Uterus (tissue), 4 donors: ENCODE measurements around the gene GNB5. TPM values are rescaled to one million over a fixed set of nuclear protein-coding genes. Genes with fewer than 3 reads are reported as not detected.

Experiments
- DNase-seq, 2 donors: peaks; one replicate each; pipeline ENCODE4 v3.0.0-alpha.2; 2019 to 2020
- H3K27ac ChIP-seq, 2 donors: fragments of 200-600 bp; sonication (generic); 1 replicate in 1 of 2; 2 replicates in 1 of 2; pipeline ENCODE4 v1.5.1; 2016 to 2018
- H3K27me3 ChIP-seq, 2 donors: fragments of 200-600 bp; sonication (generic); one replicate each; pipeline ENCODE4 v1.5.1; 2018 to 2019; ENCODE audit warnings: control low read depth in 1 of 2
- H3K36me3 ChIP-seq, 2 donors: fragments of 200-600 bp; sonication (generic); one replicate each; pipeline ENCODE4 v1.5.1; 2019; ENCODE audit warnings: control low read depth in 1 of 2
- H3K4me1 ChIP-seq, 2 donors: fragments of 200-600 bp; sonication (generic); one replicate each; pipeline ENCODE4 v1.5.1; 2018 to 2019; ENCODE audit warnings: control low read depth in 1 of 2
- H3K4me3 ChIP-seq, 2 donors: fragments of 200-600 bp; sonication (generic); 1 replicate in 1 of 2; 2 replicates in 1 of 2; pipeline ENCODE4 v1.5.1; 2018 to 2019; ENCODE audit warnings: mild to moderate bottlenecking in 1 of 2
- H3K9me3 ChIP-seq, 2 donors: fragments of 200-600 bp; sonication (generic); one replicate each; pipeline ENCODE4 v1.5.1; 2019; ENCODE audit warnings: control low read depth in 1 of 2
- POLR2A ChIP-seq, 2 donors: fragments of 450-650 bp; IDR thresholded peaks; one replicate each; pipeline ENCODE4 v1.6.1; 2016; ENCODE audit warnings: antibody characterized with exemption in 2 of 2, mild to moderate bottlenecking in 1 of 2, moderate library complexity in 1 of 2
- intact Hi-C: fragments of 100-400 bp; cut with DNase I; formaldehyde crosslinking; loops from one replicate; pipeline ENCODE4 v1.15.1; 2023; ENCODE audit warnings: low total_unique reads
- total RNA-seq, 4 donors: library from RNA; depleted of rRNA in 3 of 4; stranded (reverse); fragments of >200 nt in 3 of 4; gene quantifications; one replicate each; pipeline versions ENCODE4 v1.1.0 to v1.2.4, GENCODE V29; 2014 to 2023
- TF ChIP-seq, protein P1 (sequence below), 4 experiments: fragments of 200-600 bp in 2 of 4; fragments of 450-650 bp in 2 of 4; sonication (generic) in 2 of 4; IDR thresholded peaks; one replicate each; pipeline ENCODE4 v1.5.1; 2016 to 2019; ENCODE audit warnings: antibody characterized with exemption in 4 of 4, mild to moderate bottlenecking in 2 of 4, moderate library complexity in 1 of 4
- donor health status: DM: yes; HTN: yes; CAD: no.

Gene GNB5
- total RNA-seq, 4 donors from 2014 or later: 28.4 to 73.8 (median 48.8) TPM

DNA sequence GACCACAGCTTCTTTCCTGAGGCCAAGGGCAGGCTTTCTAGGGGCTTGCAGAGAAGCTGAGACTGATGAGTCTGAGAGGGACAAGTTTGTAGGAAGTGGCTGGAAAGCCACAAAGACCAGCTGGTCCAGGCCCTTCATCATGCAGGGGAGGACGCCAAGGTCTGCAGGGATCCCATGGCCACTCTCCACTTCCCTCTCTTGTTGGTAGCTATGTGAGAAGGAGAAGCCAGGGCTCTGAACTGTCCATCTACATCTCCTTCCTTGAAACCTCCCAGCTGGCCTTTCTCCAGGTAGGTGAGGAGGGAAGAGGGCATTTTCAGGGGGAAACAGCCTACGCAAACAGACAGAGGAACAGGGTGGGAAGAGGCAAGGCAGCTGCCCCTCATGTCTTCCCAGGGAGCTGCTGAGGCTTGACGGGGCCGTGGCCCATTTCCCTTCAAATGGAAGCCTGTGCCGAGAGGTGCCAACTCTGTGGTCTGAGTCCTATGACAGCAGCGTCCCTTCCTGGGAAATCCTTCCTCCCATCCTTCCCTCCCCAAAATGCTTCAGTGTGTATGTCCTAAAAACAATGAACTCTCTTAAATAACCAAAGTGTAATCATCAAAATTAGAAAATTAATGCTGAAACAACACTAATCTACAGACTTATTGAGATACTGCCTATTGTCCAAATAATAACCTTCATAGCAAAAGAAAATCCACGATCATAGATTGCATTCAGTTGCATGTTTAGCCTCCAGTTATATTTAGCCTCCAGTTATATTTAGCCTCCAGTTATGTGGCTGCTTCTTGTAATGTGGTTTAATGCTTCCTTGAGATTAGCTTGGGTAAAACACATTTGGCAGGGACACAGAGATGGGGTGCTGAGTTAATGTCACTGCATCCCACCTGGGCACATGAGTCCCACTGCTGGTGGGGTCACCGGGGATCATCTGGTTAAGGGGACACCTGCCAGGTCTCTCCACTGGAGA, 36.0 kb downstream of the GNB5 start:
- TF ChIP-seq POLR2A (IDR thresholded peaks at IDR 0.05): no peak
- TF ChIP-seq, protein P1, sequence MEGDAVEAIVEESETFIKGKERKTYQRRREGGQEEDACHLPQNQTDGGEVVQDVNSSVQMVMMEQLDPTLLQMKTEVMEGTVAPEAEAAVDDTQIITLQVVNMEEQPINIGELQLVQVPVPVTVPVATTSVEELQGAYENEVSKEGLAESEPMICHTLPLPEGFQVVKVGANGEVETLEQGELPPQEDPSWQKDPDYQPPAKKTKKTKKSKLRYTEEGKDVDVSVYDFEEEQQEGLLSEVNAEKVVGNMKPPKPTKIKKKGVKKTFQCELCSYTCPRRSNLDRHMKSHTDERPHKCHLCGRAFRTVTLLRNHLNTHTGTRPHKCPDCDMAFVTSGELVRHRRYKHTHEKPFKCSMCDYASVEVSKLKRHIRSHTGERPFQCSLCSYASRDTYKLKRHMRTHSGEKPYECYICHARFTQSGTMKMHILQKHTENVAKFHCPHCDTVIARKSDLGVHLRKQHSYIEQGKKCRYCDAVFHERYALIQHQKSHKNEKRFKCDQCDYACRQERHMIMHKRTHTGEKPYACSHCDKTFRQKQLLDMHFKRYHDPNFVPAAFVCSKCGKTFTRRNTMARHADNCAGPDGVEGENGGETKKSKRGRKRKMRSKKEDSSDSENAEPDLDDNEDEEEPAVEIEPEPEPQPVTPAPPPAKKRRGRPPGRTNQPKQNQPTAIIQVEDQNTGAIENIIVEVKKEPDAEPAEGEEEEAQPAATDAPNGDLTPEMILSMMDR (IDR thresholded peaks at IDR 0.05): no peak
- H3K27me3 ChIP-seq: no peaks in the 10 kb centered on the region
- no peaks in the 10 kb centered on the region for H3K4me1 ChIP-seq
- no peaks in the 10 kb centered on the region for H3K36me3 ChIP-seq
- H3K4me3 ChIP-seq: no peak overlapping the region
- H3K9me3 ChIP-seq: no peaks in the 10 kb centered on the region
- intact Hi-C loops: no loop called here
- H3K27ac ChIP-seq: no peak overlapping the region
- DNase-seq: no peak

DNA sequence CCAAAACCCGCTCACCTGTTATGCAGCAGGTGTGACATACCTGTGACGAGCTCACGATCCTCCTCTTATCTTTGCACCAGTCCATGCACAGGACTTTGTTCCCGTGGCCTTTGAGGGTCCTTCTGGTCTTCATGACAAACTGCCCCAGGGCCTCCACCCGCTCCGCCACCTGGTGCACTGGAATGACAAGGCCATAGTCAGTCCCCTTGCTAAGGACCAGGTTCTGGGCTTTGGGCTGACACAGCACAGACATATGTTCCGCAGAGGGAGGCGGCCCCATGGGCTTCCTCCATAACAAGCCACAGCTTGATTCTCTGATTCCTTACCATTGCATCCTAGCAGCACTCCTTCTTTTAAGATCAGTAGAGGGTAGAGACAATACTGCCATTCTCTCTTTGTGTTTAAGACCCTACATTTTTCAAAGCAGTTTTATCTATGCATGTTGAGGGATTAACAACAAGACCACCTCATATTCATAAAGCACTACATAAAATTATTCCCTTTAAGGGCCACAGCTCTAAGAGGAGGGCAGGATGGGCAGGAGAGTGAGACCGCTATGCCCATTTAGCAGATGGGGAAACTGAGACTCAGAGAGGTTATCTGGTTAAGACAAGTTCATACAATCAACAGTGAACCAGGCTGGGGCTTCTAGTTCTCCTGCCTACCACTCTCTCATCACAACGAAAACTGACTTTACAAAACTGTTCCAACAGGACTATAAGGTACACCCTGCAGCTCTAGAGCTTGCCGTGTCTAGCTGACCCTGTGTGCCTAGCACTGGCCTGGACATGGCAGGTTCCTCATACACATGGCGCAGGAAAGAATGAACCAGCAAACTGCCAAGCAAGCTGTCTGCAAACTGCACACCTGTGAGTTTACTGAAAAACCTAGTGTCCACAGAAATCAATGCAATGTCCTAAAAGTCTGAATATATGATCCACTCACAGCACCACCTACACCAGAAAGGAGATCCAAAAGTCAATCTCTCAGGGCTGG, 37.0 kb downstream of the GNB5 start:
- Histone ChIP-seq H3K9me3 (no peaks in the 10 kb centered on the region), H3K36me3 (no peaks in the 10 kb centered on the region), H3K4me1 (no peaks in the 10 kb centered on the region), H3K27ac (no peak overlapping the region), H3K27me3 (no peaks in the 10 kb centered on the region), H3K4me3 (no peak overlapping the region)
- no peak for DNase-seq
- intact Hi-C loops: no loop called here
- TF ChIP-seq POLR2A (IDR thresholded peaks at IDR 0.05): no peak
- TF ChIP-seq, protein P1 (IDR thresholded peaks at IDR 0.05): no peak

DNA sequence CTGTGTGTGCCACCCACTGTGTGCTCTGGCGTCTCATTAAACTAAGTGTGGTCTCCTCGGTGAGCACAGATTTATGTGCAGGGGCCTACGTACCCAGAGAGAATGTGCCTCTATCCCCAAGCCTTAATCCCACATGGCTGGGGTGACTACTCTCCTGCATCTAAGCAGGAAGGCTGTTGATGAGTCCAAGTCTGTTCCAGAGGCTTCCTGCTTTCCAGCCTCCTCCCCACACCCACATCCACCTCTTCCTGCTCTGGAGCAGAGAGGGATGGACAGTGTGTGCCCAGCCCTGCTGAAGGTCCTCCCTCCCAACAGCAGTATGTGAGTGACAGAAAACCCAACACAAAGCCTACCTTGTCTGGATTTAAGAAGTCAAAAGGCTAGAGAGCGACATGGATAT, 39.8 kb downstream of the GNB5 start:
- Histone ChIP-seq H3K4me1 (no peaks in the 10 kb centered on the region), H3K36me3 (no peaks in the 10 kb centered on the region), H3K4me3 (no peak overlapping the region), H3K9me3 (no peaks in the 10 kb centered on the region), H3K27me3 (no peaks in the 10 kb centered on the region), H3K27ac (no peak overlapping the region)
- TF ChIP-seq POLR2A (IDR thresholded peaks at IDR 0.05): no peak
- TF ChIP-seq, protein P1 (IDR thresholded peaks at IDR 0.05): no peak
- DNase-seq: no peak
- intact Hi-C loops: no loop called here

DNA sequence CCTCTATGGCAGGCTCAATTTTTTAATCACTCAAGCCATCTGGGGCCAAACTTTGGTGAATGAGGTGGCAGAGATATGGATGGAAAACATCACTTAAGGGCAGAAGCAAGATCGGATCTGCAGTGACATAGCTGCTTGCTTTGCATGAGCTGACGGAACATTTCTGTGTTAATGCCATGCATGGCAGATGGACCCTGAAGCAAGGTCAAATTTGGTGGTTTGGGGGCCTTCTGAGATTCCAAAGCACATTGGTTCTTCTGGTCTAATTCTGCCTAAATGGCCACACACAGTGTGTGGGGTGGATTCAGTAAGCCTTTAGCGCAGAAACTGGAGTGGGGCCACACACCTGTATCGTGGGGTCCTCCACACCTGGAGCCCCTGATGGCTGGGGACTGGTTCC, 40.3 kb downstream of the GNB5 start:
- no peaks in the 10 kb centered on the region for H3K4me1 ChIP-seq
- no peaks in the 10 kb centered on the region for H3K36me3 ChIP-seq
- H3K27ac ChIP-seq: no peak overlapping the region
- no peaks in the 10 kb centered on the region for H3K27me3 ChIP-seq
- H3K9me3 ChIP-seq: no peaks in the 10 kb centered on the region
- H3K4me3 ChIP-seq: no peak overlapping the region
- intact Hi-C loops: no loop called here
- no peak for DNase-seq
- TF ChIP-seq, protein P1 (IDR thresholded peaks at IDR 0.05): no peak
- no peak for TF ChIP-seq POLR2A (IDR thresholded peaks at IDR 0.05)
